KOPT-K1 (cell line): Measurements from ENCODE around the gene RNF180.

Experiments used
- H3K27ac ChIP-seq: fragments of 200-600 bp; sonication (generic); 2 replicates; pipeline ENCODE4 v1.5.1; 2016; ENCODE audit warnings: antibody characterized with exemption, mild to moderate bottlenecking, low read depth, low read length; ENCODE audit not compliant: poor library complexity, severe bottlenecking
- H3K36me3 ChIP-seq: fragments of 200-600 bp; sonication (generic); 2 replicates; pipeline ENCODE4 v1.5.1; 2017; ENCODE audit warnings: antibody characterized with exemption, mild to moderate bottlenecking, low read length, moderate library complexity; ENCODE audit not compliant: insufficient read depth
- H3K9me3 ChIP-seq: fragments of 200-600 bp; sonication (generic); 2 replicates; pipeline ENCODE4 v1.5.1; 2017; ENCODE audit warnings: antibody characterized with exemption, low read length, mild to moderate bottlenecking; ENCODE audit not compliant: insufficient read depth, poor library complexity, severe bottlenecking

Gene RNF180, protein sequence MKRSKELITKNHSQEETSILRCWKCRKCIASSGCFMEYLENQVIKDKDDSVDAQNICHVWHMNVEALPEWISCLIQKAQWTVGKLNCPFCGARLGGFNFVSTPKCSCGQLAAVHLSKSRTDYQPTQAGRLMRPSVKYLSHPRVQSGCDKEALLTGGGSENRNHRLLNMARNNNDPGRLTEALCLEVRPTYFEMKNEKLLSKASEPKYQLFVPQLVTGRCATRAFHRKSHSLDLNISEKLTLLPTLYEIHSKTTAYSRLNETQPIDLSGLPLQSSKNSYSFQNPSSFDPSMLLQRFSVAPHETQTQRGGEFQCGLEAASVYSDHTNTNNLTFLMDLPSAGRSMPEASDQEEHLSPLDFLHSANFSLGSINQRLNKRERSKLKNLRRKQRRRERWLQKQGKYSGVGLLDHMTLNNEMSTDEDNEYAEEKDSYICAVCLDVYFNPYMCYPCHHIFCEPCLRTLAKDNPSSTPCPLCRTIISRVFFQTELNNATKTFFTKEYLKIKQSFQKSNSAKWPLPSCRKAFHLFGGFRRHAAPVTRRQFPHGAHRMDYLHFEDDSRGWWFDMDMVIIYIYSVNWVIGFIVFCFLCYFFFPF

DNA sequence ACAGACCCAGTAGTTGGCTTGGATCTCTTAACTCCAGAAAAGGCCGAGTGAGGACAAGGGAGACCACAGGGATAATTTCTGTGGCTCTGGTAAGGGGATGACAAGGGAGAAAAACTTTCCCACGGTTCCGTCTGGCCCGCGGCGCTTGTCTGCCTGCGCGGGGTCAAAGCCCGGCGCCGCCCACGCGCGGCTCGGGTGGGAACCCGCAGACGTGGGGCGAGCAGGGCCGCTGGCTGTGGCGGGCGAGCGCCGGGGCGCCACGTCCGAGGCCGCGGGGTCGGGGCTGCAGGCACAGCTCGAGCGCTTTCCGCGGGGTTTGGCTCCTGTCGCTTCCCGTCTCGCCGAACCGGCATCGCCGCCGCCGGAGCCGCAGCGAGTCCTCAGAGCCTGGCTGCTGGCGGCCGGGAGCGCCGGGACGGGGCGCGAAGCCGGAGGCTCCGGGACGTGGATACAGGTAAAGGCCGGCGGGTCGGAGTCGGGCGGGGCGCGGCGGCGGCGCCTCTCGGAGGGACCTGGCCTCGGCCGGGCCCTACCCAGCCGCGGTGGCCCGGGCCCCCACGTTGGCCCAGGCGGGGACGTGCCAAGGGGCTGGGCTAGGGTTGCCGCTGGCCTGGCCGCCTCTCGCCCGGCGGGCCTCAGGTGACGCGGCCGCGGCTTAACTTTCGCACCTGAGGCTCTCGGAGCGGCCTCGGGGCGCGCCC lies at the start of gene RNF180:
Gene RNF180, plus strand, starts transcription at position 344 of the 701 bp plus-strand sequence. CDS start 34,965 bp downstream, outside the sequence.
- Histone ChIP-seq H3K36me3 (no peaks in the 10 kb centered on the region), H3K9me3 (no peaks in the 10 kb centered on the region), H3K27ac (no peak within 1 kb of the TSS)

DNA sequence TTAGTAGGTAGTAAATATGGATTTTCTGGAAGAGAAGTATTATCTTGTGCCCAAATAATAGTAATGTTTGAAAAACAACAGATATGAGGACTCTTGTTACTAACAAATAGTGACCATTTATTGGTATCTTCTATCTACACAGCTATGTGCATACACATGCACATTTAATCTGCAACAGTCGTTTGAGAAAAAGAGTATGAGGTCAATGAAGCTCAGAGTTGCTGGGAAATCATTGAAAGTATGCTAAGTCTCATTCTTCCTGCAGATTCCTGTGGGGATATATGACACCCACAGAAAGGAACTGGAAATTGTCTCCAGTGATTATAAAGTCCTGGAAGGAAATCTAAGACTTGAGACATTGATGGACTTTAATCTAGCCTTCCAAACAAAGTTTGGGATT lies 40.1 kb upstream of the RNF180 start:
- H3K36me3 ChIP-seq, result no peaks in the 10 kb centered on the region
- no peak overlapping the region for H3K27ac ChIP-seq
- H3K9me3 ChIP-seq, result no peaks in the 10 kb centered on the region

DNA sequence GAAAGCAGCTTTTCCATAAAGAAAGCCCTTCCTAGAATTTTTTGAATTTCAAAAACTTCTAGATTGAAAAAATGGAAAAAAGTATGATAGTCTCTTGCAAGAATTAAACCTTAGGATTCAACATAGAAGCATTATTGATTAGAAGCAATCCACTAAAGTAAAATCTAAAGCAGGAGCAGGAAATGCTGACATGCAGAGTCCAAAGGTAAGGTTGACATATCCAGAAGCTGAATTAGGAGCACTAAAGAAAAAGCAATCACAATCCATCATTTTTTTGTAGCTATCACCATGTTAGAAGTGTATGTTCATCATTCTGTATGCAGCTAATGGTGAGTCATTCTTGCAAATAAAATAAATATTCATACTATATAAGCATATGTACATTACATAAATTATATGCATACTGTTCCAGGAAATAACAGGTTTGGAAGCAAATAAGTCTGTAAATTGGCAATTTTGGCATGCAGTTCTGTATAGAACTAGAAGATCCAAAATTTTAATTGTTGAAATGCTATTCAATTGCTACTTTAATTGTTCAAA lies 39.4 kb upstream of the RNF180 start:
- Histone ChIP-seq H3K27ac (no peak overlapping the region), H3K36me3 (no peaks in the 10 kb centered on the region), H3K9me3 (no peaks in the 10 kb centered on the region)

DNA sequence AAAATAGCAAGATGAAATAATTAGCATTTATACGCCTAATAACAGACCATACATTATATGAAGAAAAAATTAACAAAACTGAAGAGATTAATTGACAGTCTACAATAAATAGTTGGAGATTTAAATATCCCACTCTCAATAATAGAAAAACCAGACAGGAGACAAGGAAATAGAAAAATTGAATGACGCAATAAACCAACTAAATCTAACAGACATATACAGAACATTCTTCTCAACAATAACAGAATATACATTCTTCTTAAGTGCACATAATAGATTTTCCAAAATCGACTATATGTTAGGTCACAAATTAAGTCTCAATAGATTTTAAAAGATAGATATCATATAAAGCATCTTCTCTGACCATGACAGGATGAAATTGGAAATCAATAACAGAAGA lies 25.6 kb upstream of the RNF180 start:
- Histone ChIP-seq H3K9me3 (no peaks in the 10 kb centered on the region), H3K36me3 (no peaks in the 10 kb centered on the region), H3K27ac (no peak overlapping the region)

DNA sequence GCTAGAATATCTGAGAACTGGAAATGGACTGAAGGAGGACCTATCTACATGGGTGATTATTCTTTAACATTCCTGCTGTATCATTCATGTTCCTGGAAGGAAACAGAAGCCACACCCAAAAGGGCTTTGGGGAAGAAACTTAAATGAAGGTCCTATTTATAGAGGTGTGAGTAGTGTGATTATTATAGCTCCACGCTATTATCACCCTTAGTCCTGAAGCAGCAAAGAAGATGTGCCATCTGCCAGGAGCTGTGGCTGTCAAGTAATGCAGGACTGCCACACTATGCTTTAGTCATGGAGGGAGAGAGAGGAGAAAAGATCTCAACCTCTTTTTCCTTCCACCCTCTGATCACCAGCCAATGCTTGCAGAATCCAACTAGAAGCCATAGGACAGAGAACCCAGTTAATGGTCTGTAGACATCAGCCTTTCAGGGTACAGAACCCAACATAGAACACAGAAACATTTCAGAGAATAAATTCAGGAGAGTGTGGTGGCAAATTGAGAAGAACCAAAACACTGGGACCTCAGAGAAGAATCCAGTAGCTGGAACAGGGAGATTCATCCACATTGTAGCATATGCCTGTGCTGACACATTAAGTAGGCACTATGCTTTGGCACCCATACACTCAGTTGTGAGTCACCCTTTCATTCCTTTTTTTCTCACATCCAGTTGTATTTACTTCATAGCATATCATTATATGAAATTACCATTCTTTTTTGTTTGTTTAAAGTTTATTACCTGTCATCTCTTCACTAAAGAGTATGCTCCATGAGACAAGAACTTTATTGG lies 21.0 kb upstream of the RNF180 start:
- no peaks in the 10 kb centered on the region for H3K9me3 ChIP-seq
- no peak overlapping the region for H3K27ac ChIP-seq
- H3K36me3 ChIP-seq, result no peaks in the 10 kb centered on the region

DNA sequence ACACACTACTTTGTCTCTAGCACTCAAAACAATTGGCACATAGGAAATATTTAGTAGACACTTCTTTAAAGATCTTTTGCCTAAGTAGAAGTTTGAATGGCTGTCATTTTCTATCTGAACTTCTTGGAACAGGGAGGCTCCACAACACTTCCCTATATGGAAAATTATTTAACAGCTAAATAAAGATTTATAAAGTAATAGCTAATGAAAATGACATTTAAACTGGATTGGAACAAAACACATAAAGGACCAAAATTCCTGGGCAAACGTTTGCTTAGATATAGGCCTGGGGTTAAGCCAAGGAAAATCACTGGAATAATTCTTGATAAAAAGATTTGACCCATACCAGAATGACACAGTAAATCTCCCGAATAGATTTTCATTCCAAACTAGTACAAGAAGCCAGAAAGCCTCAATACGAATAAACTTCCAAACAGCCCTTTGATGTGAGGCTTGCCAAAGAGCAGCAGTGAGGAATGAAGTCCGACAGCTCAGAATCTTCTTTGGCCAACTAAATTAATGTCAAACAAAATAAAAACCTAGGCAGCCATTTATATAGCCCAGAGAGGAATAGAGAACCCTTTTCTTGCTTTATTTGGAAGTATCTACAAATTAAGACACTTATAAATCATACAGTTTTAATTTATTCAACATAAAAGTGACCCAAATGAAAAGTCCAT lies 20.3 kb upstream of the RNF180 start:
- no peaks in the 10 kb centered on the region for H3K36me3 ChIP-seq
- H3K27ac ChIP-seq, result no peak overlapping the region
- no peaks in the 10 kb centered on the region for H3K9me3 ChIP-seq

DNA sequence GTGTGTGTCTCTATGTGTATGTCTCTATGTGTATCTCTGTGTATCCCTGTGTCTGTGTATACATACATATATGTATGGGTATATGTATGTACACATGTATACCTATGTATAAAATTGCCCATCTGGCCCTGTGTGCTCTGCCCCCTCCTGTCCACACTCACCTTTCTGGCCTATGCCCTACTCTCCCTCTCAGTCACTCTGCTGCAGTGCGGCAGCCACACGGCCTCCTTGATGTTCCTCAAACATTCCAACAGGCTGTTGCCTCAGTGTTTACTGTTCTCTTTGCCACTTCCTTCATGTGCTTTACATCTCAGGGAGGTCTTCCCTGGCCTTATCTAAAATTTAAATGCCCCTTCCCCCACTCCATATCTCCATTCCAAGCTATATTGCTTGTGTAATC lies 18.3 kb upstream of the RNF180 start:
- no peaks in the 10 kb centered on the region for H3K36me3 ChIP-seq
- H3K9me3 ChIP-seq, result no peaks in the 10 kb centered on the region
- H3K27ac ChIP-seq, result no peak overlapping the region

DNA sequence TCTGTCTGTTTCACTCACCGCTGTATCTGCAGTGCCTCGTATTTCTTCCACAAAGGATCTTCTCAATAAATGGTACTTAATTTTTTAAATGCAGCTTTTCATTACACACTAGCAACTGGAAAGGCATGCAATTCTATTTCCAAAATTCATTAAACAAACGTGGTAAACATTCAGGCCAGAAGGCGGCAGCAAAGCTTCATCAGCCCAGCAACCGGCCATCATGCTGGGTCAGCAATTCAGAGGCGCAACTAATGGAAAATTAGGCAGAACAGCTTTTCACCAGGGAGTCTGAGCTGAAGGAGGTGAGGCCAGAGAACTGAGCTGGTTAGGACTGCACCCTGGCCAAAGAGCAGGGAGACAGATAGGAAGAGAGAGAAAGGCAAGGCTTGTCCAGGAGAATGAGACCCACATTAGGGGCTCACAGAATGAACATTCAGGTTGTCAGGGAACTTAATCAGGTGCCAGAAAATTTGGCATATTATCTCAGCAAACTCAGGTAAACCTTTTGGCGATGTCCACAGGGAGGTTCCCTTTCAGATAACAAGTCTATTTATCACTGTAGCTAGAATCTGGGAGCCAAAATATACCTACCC lies 17.7 kb upstream of the RNF180 start:
- Histone ChIP-seq H3K27ac (no peak overlapping the region), H3K9me3 (no peaks in the 10 kb centered on the region), H3K36me3 (no peaks in the 10 kb centered on the region)

DNA sequence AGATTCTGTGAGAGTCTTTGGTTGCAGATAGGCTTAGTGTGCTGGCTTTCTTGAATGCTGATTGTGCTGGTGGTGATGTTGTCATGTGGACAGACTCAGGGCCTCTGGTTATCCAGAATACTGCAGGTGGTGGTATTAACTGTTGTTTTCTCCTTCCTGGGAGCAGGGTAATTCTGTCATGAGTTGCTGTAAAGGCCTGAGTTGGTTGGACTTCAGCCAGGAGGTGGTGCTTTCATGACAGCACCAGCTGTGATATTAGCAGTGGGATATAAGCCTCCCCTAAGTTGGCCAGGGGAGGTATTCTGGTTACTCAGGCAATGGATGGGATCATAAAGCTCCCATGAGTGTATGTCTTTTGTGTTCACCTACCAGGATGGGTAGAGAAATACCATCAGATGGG lies 16.4 kb upstream of the RNF180 start:
- H3K27ac ChIP-seq, result no peak overlapping the region
- no peaks in the 10 kb centered on the region for H3K9me3 ChIP-seq
- no peaks in the 10 kb centered on the region for H3K36me3 ChIP-seq

DNA sequence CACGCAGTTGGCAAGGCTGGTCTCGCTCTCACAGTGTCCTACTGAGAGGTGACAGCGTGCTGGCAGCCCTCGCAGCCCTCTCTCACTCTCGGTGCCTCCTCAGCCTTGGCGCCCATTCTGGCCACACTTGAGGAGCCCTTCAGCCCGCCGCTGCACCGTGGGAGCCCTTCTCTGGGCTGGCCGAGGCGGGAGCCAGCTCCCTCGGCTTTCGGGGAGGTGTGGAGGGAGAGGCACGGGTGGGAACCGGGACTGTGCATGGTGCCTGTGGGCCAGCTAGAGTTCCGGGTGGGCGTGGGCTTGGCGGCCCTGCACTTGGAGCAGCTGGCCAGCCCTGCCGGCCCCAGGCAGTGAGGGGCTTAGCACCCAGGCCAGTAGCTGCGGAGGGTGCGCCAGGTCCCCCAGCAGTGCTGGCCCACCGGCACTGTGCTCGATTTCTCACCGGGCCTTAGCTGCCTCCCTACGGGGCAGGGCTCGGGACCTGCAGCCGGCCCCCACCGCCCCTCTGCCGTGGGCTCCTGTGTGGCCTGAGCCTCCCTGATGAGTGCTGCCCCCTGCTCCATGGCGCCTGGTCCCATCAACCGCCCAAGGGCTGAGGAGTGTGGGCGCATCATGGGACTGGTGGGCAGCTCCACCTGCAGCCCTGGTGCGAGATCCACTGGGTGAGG lies 15.7 kb upstream of the RNF180 start:
- Histone ChIP-seq H3K9me3 (no peaks in the 10 kb centered on the region), H3K27ac (no peak overlapping the region), H3K36me3 (no peaks in the 10 kb centered on the region)

DNA sequence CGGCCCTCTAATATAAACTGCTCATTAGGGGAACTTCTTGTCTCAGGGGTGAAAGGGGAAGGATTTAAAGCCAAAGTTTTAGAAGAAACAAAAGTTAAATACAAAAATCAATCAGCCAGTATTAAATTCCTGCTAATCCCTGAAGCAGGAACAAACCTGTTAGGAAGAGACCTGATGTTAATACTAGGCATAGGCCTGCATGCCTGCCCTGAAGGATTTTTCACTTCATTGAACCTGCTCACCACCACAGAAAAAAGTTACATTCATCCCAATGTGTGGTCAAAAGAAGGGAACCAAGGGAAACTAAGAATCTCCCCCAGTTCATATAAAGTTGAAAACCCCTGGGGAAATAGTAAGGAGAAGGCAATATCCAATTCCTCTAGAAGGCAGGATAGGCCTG lies 9.4 kb upstream of the RNF180 start:
- Histone ChIP-seq H3K27ac (no peak overlapping the region), H3K9me3 (no peaks in the 10 kb centered on the region), H3K36me3 (no peaks in the 10 kb centered on the region)

DNA sequence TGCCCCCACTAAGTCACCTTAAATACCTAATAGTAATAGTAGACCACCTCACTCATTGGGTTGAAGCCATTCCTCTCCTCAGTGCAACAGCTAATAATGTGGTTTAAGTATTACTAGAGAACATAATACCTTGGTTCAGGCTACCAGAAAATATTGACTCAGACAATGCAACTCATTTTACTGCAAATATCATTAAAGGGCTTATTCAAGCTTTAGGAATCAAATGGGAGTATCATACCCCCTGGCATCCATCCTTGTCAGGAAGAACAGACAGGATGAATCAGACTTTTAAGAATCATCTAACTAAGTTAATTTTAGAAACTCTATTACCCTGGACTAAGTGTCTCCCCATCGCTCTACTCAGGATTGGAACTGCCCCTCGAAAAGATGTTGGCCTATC lies 6.8 kb upstream of the RNF180 start:
- Histone ChIP-seq H3K9me3 (no peaks in the 10 kb centered on the region), H3K27ac (no peak overlapping the region), H3K36me3 (no peaks in the 10 kb centered on the region)

DNA sequence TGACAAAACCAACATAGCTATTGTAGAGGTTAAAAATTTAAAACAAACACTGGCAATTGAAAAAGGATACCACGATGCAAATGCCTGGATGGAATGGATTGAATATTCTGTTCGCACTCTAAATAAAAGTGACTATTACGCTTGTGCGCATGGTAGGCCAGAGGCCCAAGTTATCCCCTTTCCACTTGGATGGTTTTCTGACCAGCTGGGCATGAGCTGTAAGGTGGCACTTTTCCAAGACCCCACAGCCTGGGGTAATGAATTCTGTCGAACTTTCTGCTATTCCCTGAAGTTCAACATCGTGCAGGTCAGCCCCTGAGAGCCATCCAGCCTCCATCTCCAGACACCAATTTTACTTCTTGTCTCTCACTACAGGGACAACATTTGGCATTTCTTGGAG lies 5.4 kb upstream of the RNF180 start:
- H3K27ac ChIP-seq, result no peak overlapping the region

DNA sequence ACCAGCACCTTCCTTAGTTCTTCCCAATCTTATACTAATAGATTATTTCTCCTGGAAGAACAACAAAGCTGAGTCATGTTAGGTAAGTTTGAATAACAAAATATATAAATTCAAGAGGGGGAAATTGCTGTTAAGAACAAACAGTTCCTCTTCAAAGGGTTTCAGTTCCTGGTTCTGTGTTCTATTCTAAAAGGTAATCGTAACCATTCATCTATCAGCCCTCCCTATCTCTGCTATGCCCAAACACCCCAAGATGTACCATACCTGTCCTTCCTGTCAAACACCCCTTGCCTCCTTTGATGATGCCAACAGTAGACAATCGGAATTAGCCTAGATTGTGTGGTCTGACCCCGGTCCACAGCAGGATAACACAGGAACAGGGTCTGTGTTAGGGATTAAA lies 4.2 kb upstream of the RNF180 start:
- Histone ChIP-seq H3K27ac (no peak overlapping the region), H3K9me3 (no peaks in the 10 kb centered on the region), H3K36me3 (no peaks in the 10 kb centered on the region)

More for the DNA sequence above, 5.4 kb upstream of the RNF180 start:
- Histone ChIP-seq H3K9me3 (no peaks in the 10 kb centered on the region), H3K36me3 (no peaks in the 10 kb centered on the region)
